Caco-2 (cell line): ENCODE measurements around the gene PBX4. TPM values are rescaled to one million over a fixed set of nuclear protein-coding genes. Genes with fewer than 3 reads are reported as not detected.

Experiments used
- BruUV-seq: library from RNA; stranded (reverse); fragments of 400-500 nt; replicated peaks from 2 replicates; lab custom pipeline; 2021; lab: Mats Ljungman, UMichigan
- CTCF ChIA-PET: fragments of 300-600 bp; sonication (Branson Sonifier 250); formaldehyde crosslinking; loops from one replicate; lab custom pipeline; 2022; ENCODE audit warnings: antibody characterized with exemption; lab: Charles Lee
- POLR2A ChIA-PET: fragments of 300-600 bp; sonication (Branson Sonifier 250); formaldehyde crosslinking; loops from one replicate; lab custom pipeline; 2022; ENCODE audit warnings: antibody characterized with exemption; lab: Charles Lee
- DNase-seq, 2 experiments: peaks; one replicate each; pipeline versions ENCODE4 v3.0.0 to v3.0.0-alpha.2; 2020 to 2022
- H3K27me3 ChIP-seq: replicated peaks from 2 replicates; pipeline ENCODE4 v1.6.0; 2011; ENCODE audit warnings: low read length; ENCODE audit not compliant: control insufficient read depth, insufficient read depth
- H3K36me3 ChIP-seq: 2 replicates; pipeline ENCODE4 v1.5.1; 2011; ENCODE audit warnings: low read length; ENCODE audit not compliant: control insufficient read depth, insufficient read depth
- H3K4me1 ChIP-seq: fragments of 250-450 bp; sonication (Bioruptor Pico); 2 replicates; pipeline ENCODE4 v1.5.1; 2020; ENCODE audit warnings: mild to moderate bottlenecking
- H3K4me3 ChIP-seq: 2 replicates; pipeline ENCODE4 v1.5.1; 2011; ENCODE audit warnings: low read depth, mild to moderate bottlenecking, control low read depth, low read length
- H3K9me3 ChIP-seq: fragments of 250-450 bp; sonication (Bioruptor Pico); 2 replicates; pipeline ENCODE4 v1.5.1; 2020; ENCODE audit warnings: mild to moderate bottlenecking, moderate library complexity
- H3K27ac Mint-ChIP-seq: one replicate; pipeline ENCODE4 v1.8.0; 2022; ENCODE audit warnings: mixed read lengths; ENCODE audit not compliant: unreplicated experiment
- H3K27me3 Mint-ChIP-seq: one replicate; pipeline ENCODE4 v1.8.0; 2022; ENCODE audit warnings: mixed read lengths; ENCODE audit not compliant: insufficient read depth, unreplicated experiment
- H3K36me3 Mint-ChIP-seq: one replicate; pipeline ENCODE4 v1.8.0; 2022; ENCODE audit warnings: mild to moderate bottlenecking, mixed read lengths; ENCODE audit not compliant: insufficient read depth, unreplicated experiment
- H3K4me1 Mint-ChIP-seq: one replicate; pipeline ENCODE4 v1.8.0; 2022; ENCODE audit warnings: low read depth, mixed read lengths; ENCODE audit not compliant: unreplicated experiment
- H3K4me3 Mint-ChIP-seq: one replicate; pipeline ENCODE4 v1.8.0; 2022; ENCODE audit warnings: mild to moderate bottlenecking, moderate library complexity, mixed read lengths; ENCODE audit not compliant: unreplicated experiment
- H3K9me3 Mint-ChIP-seq: one replicate; pipeline ENCODE4 v1.8.0; 2022; ENCODE audit warnings: mixed read lengths; ENCODE audit not compliant: unreplicated experiment
- CTCF ChIP-seq, 2 experiments: fragments of 200-600 bp in 1 of 2; IDR thresholded peaks; 1 replicate in 1 of 2; 2 replicates in 1 of 2; pipeline versions ENCODE4 v1.5.1 to v1.8.0; 2011 to 2022; ENCODE audit warnings: antibody characterized with exemption in 1 of 2, control low read depth in 1 of 2, inconsistent platforms in 1 of 2, low read depth in 1 of 2, low read length in 1 of 2, mild to moderate bottlenecking in 1 of 2, moderate library complexity in 1 of 2; ENCODE audit not compliant: insufficient read depth in 1 of 2, severe bottlenecking in 1 of 2, unreplicated experiment in 1 of 2
- intact Hi-C: fragments of 100-400 bp; cut with micrococcal nuclease; formaldehyde crosslinking; loops from one replicate; pipeline ENCODE4 v1.10.0; 2022; ENCODE audit not compliant: unreplicated experiment
- total RNA-seq: library from RNA; stranded (reverse); gene quantifications from 2 replicates; pipeline ENCODE4 v1.2.3, GENCODE V29; 2022

Gene PBX4
- total RNA-seq, 1 experiment from 2014 or later, result 3.5 TPM

- no peaks in the 10 kb centered on the region for H3K36me3 Mint-ChIP-seq
- intact Hi-C loops, result no loop called here
- no peak for TF ChIP-seq CTCF (IDR thresholded peaks at IDR 0.05; ENCODE audit: insufficient read depth in 1 of 2, low read depth in 1 of 2, low read length in 1 of 2, severe bottlenecking in 1 of 2, unreplicated experiment in 1 of 2)
Observed at GRCh38 chr19:19544954-19545591, 73.4 kb downstream of the PBX4 start.

GRCh38 chr19:19544257-19544953 lies 74.1 kb downstream of the PBX4 start:
- Histone ChIP-seq H3K4me1 (no peaks in the 10 kb centered on the region), H3K4me3 (no peak overlapping the region), H3K27me3 (no peaks in the 10 kb centered on the region), H3K36me3 (no peaks in the 10 kb centered on the region), H3K9me3 (no peaks in the 10 kb centered on the region)
- POLR2A ChIA-PET, result no interaction called here
- DNase-seq, result no peak
- CTCF ChIA-PET, result no interaction called here
- H3K9me3 Mint-ChIP-seq, result no peaks in the 10 kb centered on the region
- BruUV-seq, result no TSS peak
- intact Hi-C loops, result no loop called here
- H3K4me3 Mint-ChIP-seq, result no peak overlapping the region
- no peaks in the 10 kb centered on the region for H3K4me1 Mint-ChIP-seq
- TF ChIP-seq CTCF (IDR thresholded peaks at IDR 0.05; ENCODE audit: insufficient read depth in 1 of 2, low read depth in 1 of 2, low read length in 1 of 2, severe bottlenecking in 1 of 2, unreplicated experiment in 1 of 2), result no peak
- H3K27me3 Mint-ChIP-seq, result peaks cover 4% of the 10 kb centered on the region
- H3K27ac Mint-ChIP-seq, result no peak overlapping the region
- no peaks in the 10 kb centered on the region for H3K36me3 Mint-ChIP-seq

More at GRCh38 chr19:19544954-19545591, 73.4 kb downstream of the PBX4 start:
- BruUV-seq, result no TSS peak
- POLR2A ChIA-PET, result no interaction called here
- no peaks in the 10 kb centered on the region for H3K36me3 ChIP-seq
- no peak for DNase-seq
- no peaks in the 10 kb centered on the region for H3K9me3 Mint-ChIP-seq
- H3K27me3 Mint-ChIP-seq, result peaks cover 4% of the 10 kb centered on the region
- no peak overlapping the region for H3K4me3 Mint-ChIP-seq
- no peak overlapping the region for H3K4me3 ChIP-seq
- no peaks in the 10 kb centered on the region for H3K4me1 Mint-ChIP-seq
- H3K9me3 ChIP-seq, result no peaks in the 10 kb centered on the region
- H3K27ac Mint-ChIP-seq, result no peak overlapping the region
- no peaks in the 10 kb centered on the region for H3K4me1 ChIP-seq
- CTCF ChIA-PET, result no interaction called here
- no peaks in the 10 kb centered on the region for H3K27me3 ChIP-seq

- intact Hi-C loops, result no loop called here
- Histone ChIP-seq H3K4me1 (no peaks in the 10 kb centered on the region), H3K27me3 (no peaks in the 10 kb centered on the region), H3K36me3 (no peaks in the 10 kb centered on the region), H3K9me3 (no peaks in the 10 kb centered on the region), H3K4me3 (no peak overlapping the region)
- POLR2A ChIA-PET, result no interaction called here
- Mint-ChIP-seq H3K27ac (no peak overlapping the region), H3K27me3 (no peaks in the 10 kb centered on the region), H3K4me1 (peaks cover 4% of the 10 kb centered on the region), H3K9me3 (no peaks in the 10 kb centered on the region), H3K36me3 (no peaks in the 10 kb centered on the region), H3K4me3 (no peak overlapping the region)
- CTCF ChIA-PET, result no interaction called here
- DNase-seq, result no peak
- no peak for TF ChIP-seq CTCF (IDR thresholded peaks at IDR 0.05; ENCODE audit: insufficient read depth in 1 of 2, low read depth in 1 of 2, low read length in 1 of 2, severe bottlenecking in 1 of 2, unreplicated experiment in 1 of 2)
- BruUV-seq, result no TSS peak
Observed at GRCh38 chr19:19543640-19544039, 74.8 kb downstream of the PBX4 start.
